SH-SY5Y (cell line): ENCODE data around the gene MRPL44.

Experiments
- GATA2 ChIP-seq: IDR thresholded peaks from 2 replicates; pipeline ENCODE4 v1.6.1; 2011; ENCODE audit warnings: mild to moderate bottlenecking, low read depth, low read length
- GATA3 ChIP-seq: IDR thresholded peaks from 2 replicates; pipeline ENCODE4 v1.6.1; 2011; ENCODE audit warnings: low read depth, mild to moderate bottlenecking, low read length, moderate library complexity

The MRPL44 gene

DNA sequence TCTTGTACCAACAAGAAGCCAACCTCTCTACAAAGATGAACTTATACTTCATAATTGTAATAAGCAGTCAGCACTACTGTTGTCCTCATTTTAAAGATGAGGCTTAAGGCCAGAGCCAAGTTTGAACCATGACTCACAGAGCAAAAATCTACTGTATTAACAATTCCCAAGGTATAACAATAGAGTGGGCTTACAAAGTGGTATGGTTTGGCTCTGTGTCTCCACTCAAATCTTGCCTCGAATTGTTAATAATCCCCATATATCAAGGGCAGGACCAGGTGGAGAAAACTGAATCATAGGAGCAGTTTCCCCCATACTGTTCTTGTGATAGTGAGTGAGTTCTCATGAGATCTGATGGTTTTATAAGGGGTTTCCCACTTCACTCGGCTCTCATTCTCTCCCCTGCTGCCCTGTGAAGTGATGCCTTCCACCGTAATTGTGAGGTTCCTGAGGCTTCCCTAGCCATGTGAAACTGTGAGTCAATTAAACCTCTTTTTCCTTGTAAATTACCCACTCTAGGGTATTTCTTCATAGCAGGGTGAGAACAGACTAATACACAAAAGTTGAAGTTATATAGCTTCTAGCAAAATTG is 19.5 kb downstream of the MRPL44 start:
- no peak for TF ChIP-seq GATA2
- no peak for TF ChIP-seq GATA3

DNA sequence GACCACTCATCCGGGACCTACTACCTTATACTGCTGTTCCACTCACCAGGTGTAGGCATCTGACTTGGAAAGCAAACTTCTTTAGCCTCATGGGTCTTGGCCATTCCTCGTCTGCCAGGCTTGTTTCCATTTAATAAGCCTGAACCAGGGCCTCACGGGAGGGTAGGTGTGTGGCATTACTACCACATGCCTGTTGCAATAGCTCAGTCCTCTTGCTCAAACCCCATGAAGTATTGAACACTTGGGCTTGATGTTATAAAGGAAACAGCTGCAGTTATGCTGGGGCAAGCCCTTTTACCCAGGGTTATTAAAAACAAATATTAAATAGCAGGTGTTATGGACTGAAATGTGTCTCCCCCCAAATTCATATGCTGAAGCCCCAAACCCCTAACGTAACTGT is 21.2 kb downstream of the MRPL44 start:
- TF ChIP-seq GATA2 (no peak), GATA3 (no peak)

DNA sequence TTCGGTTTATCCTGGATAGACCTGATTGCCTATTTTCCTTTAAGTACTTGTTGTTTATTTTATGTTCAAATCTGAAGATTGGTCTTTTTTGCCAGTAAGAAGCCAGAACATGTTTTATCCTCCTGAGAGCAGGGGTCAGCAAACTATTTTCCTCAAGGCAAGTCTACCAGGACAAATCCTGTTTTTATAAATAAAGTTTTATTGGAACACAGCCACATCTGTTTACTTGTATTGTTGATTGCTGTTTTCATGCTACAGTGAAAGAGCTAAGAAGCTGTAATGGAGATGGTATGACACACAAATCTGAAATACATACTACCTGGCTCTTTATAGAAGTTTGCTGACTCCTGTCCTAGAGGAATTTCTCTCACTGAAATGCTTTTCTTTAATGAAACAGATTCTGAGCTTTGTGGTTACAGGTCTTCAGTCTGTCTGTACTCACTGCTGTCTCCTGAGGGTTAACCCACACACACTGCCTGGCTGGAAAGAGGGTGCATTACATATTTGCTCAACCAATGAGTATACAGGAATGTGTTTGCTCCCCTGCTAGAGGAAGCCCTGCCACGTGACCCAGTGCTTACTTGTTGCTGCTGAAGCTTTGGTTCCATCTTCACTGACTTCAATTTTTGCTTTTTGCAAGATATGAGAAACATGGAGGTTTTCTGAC is 22.6 kb downstream of the MRPL44 start:
- TF ChIP-seq GATA3 (no peak), GATA2 (no peak)

DNA sequence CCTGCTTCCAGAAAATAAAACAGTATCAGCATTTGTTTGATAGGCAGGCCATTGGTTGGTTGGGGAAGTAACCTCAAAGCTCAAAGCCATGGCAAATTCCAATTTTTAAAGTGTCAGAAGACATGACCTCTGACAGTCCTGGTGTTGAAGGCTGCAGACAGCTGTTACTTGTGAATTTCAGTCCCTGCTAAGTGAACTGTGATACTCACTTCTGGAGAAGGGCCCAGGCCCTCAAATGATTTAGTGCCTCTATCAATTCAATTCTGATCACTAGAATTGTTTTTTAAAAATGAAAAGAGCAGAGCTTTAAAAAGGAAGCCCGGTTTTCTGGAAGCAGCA is 23.1 kb downstream of the MRPL44 start:
- TF ChIP-seq GATA2, result no peak
- TF ChIP-seq GATA3, result no peak

DNA sequence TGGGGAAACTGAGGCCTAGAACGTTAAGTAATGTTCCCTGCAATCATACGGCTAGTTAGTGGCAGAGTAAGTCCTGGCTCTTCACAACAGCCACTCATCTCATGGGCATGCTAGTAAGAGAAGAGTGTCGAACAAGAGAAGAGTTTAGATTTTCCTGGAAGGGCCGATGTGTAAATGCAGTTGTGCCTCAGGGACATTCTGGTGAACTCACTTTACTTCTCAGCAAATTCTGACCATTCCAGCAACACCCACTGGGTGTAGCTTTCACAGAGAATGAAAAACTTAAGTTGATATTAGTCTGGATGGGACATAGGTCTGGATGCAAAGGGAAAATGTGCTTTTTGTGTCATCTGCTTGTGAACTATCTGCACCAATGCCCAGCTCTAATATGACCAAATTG is 23.5 kb downstream of the MRPL44 start:
- TF ChIP-seq GATA3 (no peak), GATA2 (no peak)

DNA sequence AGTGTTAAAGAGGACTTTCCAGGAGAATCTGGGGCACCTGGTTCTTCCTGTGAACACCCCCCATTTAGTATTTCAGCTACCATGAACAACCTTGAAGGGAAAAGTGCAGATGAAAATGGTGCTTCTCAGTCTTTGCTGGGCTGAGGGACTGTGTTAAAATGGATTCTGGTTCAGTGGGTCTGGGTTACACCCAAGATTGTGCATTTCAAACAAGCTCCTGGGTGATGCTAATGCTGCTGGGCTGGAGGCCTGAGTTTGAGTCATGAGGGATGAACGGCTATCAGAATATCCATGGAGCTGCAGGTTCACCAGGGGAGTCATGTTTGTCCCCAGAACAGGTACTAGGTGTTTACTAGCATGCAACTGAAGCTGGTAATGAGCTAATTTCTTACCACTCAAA is 24.0 kb downstream of the MRPL44 start:
- TF ChIP-seq GATA3, result no peak
- TF ChIP-seq GATA2, result no peak

DNA sequence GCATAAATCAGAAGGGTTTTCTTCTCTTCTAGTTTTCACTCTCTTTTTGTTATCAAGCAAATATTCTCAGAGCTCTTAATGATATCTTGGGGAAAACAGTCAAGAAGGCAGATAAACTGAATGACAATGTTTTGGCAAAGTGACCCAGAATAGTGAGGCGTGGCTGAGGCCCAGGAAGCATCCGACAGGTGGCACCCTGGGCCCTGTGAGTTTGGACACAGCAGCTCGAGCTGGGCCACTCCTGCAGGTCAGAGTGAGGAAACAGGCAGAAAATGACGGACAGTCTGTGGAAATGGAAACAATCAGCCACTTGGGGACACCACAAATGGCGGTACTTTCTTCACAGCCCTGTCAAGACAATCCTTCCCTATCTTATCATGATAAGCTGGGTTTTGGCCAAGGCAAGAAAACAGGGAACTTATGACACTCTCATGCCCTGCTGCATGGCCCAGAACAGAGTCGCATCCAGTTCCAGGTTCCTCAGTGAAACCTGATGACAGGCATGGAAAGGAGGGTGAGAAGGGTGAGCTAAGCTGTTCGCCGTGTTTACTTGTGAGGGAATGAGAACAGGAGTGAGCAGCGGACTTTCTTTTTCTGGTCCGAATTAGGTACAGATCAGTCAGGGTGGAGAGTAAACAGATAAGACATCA is 32.1 kb downstream of the MRPL44 start:
- TF ChIP-seq GATA2, result no peak

DNA sequence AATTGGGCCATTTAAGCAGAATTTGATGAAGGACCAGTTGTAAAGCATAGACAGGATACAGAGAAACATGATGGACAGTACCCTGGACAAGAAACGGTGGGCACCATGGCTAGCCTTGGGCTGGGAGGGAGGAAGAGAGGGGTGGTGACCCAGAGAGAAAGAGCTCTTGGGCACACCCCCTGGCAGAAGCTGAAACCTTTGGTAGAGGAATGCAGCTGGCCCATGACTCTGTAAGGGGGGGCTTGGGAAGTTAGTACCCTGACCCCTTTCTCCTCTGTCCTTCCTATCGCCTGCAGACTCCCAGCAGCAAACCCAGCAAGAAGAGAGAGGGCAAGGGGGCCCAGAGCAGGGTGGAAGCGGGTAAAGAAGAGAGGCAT is 32.6 kb downstream of the MRPL44 start:
- TF ChIP-seq GATA2 (no peak), GATA3 (no peak)

DNA sequence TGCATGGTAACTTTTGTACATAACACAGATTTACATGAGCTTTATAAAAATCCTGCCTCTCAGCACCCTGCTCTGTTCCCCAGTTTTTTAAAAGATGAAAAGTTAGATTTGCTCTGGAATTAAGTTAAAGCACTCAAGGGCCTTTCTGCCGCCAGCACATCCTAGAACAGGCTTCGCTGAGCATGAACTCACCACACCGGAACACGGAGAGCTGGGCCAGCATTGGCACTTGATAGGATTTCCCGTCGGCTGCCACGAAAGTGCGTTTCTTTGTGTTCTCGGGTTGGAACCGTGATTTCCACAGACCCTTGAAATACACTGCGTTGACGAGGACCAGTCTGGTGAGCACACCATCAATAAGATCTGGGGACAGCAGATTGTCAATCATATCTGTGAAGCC is 34.3 kb downstream of the MRPL44 start:
- TF ChIP-seq GATA3, result no peak
- no peak for TF ChIP-seq GATA2

DNA sequence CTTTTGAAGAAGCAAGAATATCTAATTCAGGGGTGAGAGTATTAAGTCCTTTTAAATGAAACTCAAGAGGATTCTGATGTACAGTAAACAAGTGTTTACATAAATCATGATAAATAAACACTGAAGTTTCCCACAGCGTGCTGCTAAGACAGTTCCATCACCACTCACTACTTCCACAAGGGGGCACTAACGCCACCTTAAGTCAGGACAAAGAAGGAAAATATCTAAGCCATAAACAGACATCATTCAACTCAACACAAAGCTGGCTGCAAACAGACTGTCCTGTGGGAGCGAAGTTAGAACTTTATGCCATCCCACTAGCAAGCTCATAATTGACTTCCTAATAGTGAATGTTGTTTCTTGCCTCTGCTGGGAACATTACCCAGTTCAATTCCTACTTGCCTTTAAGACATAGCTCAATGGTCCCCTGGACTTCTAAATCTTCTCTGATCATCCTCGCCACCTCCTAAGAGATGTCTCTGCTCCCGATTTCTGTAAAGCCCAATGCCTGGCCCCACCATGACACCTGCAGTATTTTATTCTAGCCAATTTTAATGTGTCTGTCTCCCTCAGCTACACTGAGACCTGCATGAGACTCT is 36.5 kb downstream of the MRPL44 start:
- no peak for TF ChIP-seq GATA2
- no peak for TF ChIP-seq GATA3

DNA sequence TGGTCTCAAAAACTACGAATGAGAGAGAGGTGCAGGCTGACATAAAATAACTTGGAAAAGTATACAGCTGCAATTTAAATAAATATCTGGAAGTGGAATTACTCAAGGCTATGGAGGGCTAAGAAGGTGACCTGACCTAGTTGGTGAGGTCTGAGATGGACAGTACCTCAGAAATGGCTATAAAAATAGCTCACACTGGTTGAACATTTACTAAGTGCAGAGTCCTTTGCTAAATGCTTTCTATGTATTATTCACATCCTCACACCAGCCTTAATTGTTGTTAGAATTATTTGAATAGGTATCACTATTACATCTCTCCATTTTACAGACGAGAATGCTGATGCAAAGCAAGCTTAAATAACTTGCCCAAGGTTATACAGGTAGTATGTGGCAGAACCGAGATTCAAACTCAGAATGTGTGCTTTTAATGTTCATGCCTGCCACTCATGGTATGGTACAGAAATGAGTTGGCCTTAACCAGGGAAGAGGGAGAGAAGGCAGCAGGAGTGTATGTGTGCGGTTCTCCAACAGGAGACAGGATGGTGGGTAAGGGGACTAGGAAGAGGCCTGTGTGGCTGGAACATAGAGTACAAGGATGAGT is 37.4 kb downstream of the MRPL44 start:
- TF ChIP-seq GATA2 (no peak), GATA3 (no peak)

DNA sequence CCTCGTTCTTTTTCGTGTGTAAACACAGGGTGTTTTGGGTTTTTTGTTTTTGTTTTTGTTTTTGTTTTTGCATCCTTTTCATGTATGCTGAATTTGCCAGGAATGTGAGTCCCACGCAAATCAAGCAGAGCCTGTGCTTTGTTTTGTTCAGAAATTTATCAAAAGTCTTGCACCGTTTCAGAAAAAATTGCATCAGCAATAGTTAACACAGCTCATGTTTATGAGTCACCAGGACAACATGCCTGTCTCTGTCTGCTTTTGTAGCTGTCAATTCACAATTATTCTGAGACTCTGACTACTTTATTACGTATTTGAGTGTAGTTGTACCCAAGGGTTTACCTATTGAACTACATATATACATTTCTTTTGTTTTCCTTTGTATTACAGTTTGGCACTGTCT is 38.3 kb downstream of the MRPL44 start:
- TF ChIP-seq GATA2, result no peak
- TF ChIP-seq GATA3, result no peak

DNA sequence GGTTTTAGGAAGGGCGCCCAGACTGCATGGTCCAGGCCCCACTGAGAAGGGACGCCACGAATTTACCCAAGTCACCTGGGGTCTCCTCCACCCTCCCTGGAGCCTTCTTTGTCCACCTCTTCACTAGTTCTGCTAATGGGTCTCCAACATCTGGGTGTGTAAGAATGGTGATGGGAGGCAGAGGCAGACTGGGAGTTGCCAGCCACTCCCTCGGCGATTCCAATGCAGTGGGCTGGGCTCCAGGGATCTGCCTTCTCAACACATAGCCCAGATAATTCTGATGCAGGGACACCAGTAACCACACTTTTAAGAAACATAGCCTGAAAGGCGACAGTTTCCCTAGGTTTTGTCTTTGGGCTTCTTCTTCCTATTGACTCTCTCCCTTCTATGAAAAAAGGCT is 39.1 kb downstream of the MRPL44 start:
- no peak for TF ChIP-seq GATA2
- TF ChIP-seq GATA3, result no peak

DNA sequence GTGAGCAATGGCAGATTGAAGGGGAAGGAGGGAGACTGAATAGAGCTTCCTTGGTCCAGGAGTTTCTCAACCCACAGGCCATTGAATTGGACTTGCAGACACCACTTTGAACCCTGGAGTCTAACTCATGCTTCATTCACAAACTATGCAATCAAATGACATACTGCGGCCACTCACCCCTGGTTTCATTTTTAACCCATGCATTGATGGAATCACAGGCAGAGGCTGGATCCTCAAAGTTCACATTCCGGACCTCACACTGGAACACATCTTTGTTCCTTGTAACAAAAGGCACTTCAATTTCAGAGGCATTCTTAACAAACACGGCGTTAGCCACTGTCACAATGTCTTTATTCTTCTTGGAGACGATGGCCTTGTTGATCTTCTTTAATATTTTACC is 40.7 kb downstream of the MRPL44 start:
- TF ChIP-seq GATA3 (no peak), GATA2 (no peak)

DNA sequence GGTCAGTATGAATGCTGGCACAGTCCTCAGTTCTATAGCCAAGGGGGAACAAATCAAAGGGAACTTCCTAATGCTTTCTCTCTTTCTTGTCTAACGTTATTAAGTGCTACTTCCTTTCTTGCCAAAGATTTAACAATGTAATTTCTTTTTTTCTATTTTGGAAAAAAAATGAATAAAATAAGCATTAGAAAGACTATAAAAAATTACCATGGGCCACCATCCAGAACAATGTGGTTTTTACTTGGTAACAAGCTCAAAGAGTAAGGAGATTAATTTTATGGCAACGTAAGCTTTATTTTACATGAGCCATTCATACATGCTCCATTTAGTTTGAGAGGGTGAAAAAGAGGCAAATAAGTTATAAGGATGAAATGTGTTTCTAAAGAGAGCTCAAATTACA is 41.7 kb downstream of the MRPL44 start:
- TF ChIP-seq GATA3, result no peak
- no peak for TF ChIP-seq GATA2

DNA sequence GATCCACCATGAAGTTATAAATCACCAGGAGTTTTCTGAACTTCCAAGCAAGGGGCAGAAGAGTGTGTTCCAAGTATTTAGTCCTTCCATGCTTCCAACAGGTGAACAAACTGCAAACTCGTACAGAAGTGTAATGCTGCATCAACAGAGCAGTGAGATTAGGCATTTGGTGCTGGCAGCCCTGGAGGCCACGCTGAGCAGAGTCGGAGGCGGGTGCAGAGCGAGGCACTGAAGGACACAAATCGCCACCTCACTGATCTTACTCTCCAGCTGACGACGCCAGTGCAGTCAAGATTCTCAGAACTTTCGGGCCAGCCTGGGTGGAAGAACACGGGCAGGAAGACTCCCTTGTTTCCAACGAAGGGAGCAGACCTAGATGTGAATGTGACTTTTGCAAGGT is 42.6 kb downstream of the MRPL44 start:
- TF ChIP-seq GATA3 (no peak), GATA2 (no peak)
